Measurements from ENCODE around the gene TOMT. TPM values are rescaled to one million over a fixed set of nuclear protein-coding genes. Genes with fewer than 3 reads are reported as not detected.
A peak's percentile ranks its signal among the peaks of the same experiment; 100 is the strongest.

Gene TOMT
- total and polyA plus RNA-seq, 2 donors (not counting 1 experiment from before 2014, with no cell fraction given), result not detected

DNA sequence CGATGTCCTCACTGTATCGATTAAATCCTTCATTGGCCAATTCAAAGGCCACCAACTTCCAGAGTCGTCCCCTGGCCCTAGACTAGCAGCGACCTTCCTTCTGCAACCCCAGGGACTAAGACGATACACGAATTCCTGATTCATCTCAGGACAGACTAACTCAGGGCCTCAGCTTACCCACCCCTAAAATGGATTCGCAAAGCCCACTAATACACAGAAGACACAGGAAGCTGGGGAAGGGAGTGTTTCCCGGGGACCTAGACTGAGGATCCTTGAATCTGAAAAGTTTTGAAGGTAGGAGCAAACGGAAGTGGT lies 3.1 kb upstream of the TOMT start:
- ATAC-seq (ENCODE audit: low read depth) (no peak), DNase-seq (no peak)
- Mint-ChIP-seq H3K4me3 (peak overlapping the region; percentile 95), H3K27me3 (no peaks in the 10 kb centered on the region), H3K27ac (peak overlapping the region; percentile 99), H3K4me1 (peaks cover 43% of the 10 kb centered on the region), H3K9me3 (ENCODE audit: insufficient read depth) (no peaks in the 10 kb centered on the region)
- Histone ChIP-seq H3K79me2 (ENCODE audit: control insufficient read depth, insufficient read depth, low read length) (peaks cover 73% of the 10 kb centered on the region), H3K27me3 (replicated peaks in 1 of 4; ENCODE audit: control extremely low read depth in 1 of 4, control insufficient read depth in 3 of 4, insufficient read depth in 4 of 4, low read length in 3 of 4) (no peaks in the 10 kb centered on the region), H3K4me3 (ENCODE audit: control extremely low read depth in 1 of 5, extremely low read depth in 1 of 5, insufficient read depth in 1 of 5, low read depth in 2 of 5, low read length in 4 of 5) (peak overlapping the region; percentile 76 to 98 (median 84)), H3K4me2 (replicated peaks; ENCODE audit: low read depth, low read length, poor library complexity, severe bottlenecking) (peak overlapping the region; percentile 94), H2AFZ (ENCODE audit: insufficient read depth, low read depth, low read length, poor library complexity, severe bottlenecking) (peak overlapping the region; percentile 86), H4K20me1 (ENCODE audit: control insufficient read depth, insufficient read depth, low read length, poor library complexity, severe bottlenecking) (peaks cover 25% of the 10 kb centered on the region), H3K36me3 (replicated peaks in 1 of 2; ENCODE audit: control extremely low read depth in 1 of 2, control insufficient read depth in 1 of 2, extremely low read depth in 1 of 2, insufficient read depth in 2 of 2, low read length in 1 of 2) (peaks cover 0 to 31% of the 10 kb centered on the region in 2 experiments), H3K9me3 (ENCODE audit: control extremely low read depth in 1 of 3, control insufficient read depth in 2 of 3, insufficient read depth in 1 of 3, low read length in 2 of 3) (peaks cover 0 to 8% (median 0%) of the 10 kb centered on the region in 3 donors), H3K4me1 (ENCODE audit: control insufficient read depth in 2 of 2, insufficient read depth in 2 of 2, low read length in 2 of 2) (peaks cover 29 to 37% of the 10 kb centered on the region in 2 donors), H3K27ac (ENCODE audit: low read length in 2 of 2) (peak overlapping the region; percentile 85 to 96), H3K9ac (ENCODE audit: low read length) (peak overlapping the region; percentile 85)
- intact Hi-C loops (cut with micrococcal nuclease), result loop anchor here (2.0 to 5.0 kb wide), 2 partner anchors 40 to 316 kb away; no protein-coding TSS in a partner anchor
- WGBS (ENCODE audit: insufficient coverage), result 4% methylated on average over 8 of the region's 9 CpGs
- TF ChIP-seq EZH2 (IDR thresholded peaks at IDR 0.05; ENCODE audit: borderline replicate concordance, insufficient read depth, low read depth, low read length, poor library complexity, severe bottlenecking), result no peak
- TF ChIP-seq, protein P1, sequence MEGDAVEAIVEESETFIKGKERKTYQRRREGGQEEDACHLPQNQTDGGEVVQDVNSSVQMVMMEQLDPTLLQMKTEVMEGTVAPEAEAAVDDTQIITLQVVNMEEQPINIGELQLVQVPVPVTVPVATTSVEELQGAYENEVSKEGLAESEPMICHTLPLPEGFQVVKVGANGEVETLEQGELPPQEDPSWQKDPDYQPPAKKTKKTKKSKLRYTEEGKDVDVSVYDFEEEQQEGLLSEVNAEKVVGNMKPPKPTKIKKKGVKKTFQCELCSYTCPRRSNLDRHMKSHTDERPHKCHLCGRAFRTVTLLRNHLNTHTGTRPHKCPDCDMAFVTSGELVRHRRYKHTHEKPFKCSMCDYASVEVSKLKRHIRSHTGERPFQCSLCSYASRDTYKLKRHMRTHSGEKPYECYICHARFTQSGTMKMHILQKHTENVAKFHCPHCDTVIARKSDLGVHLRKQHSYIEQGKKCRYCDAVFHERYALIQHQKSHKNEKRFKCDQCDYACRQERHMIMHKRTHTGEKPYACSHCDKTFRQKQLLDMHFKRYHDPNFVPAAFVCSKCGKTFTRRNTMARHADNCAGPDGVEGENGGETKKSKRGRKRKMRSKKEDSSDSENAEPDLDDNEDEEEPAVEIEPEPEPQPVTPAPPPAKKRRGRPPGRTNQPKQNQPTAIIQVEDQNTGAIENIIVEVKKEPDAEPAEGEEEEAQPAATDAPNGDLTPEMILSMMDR (IDR thresholded peaks at IDR 0.05), result no peak
- CTCF ChIA-PET, result interaction anchor here (1.0 to 4.7 kb wide), 5 partner anchors 12 to 328 kb away, joined by 3 to 37 read pairs (median 3); no protein-coding TSS in a partner anchor
- POLR2A ChIA-PET, result no interaction called here

DNA sequence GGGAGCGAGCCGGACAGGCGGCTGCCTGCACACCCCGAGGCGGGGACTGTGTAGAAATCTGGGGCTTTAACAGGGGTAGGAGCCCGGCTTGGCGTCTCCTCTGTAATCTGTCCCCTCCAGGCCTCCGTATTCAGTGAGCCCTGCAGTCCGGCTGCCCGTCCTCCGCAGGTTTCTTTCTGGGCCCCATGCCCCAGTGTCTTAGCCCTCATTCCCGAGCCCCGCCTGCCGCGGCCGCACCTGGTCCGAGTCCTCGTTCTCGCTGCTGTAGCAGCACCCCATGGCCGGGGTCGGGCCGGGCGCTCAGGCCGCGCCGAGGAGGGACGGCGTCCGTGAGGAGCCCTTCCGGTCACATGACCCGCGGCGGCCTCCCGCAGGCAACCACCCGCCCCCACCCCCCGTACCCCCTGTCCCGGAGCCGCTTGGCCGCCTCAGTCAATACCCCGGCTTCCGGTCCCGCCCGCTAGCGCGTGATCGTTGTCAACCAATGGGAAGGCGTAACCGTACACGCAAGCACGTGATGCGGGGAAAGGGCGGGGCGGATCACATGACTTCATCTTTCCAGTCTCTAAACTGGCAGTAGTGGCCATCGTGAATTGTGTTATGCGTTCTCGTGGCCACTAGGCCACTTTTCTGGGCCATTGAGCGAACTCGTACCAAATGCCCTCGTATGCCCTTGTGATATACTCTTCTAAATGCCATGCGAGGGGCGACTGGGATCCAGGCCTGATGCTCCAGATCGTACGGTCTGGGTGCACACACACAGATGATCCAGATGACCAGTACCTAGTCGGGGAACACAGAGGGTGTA lies 2.6 kb upstream of the TOMT start, which contains the start of gene LAMTOR1:
Gene LAMTOR1 (minus strand): TSS at position 352 of the 808 bp plus-strand sequence. CDS start 73 bp downstream, at position 279.
- Mint-ChIP-seq H3K27ac (peak within 1 kb of the TSS; percentile 99), H3K9me3 (ENCODE audit: insufficient read depth) (no peaks in the 10 kb centered on the region), H3K4me3 (peak within 1 kb of the TSS; percentile 95), H3K27me3 (no peaks in the 10 kb centered on the region), H3K4me1 (peaks cover 41% of the 10 kb centered on the region)
- Histone ChIP-seq H3K9me3 (ENCODE audit: control extremely low read depth in 1 of 3, control insufficient read depth in 2 of 3, insufficient read depth in 1 of 3, low read length in 2 of 3) (peaks cover 0 to 8% (median 0%) of the 10 kb centered on the region in 3 donors), H3K27ac (ENCODE audit: low read length in 2 of 2) (peak within 1 kb of the TSS; percentile 94 to 96), H3K4me2 (replicated peaks; ENCODE audit: low read depth, low read length, poor library complexity, severe bottlenecking) (peak within 1 kb of the TSS; percentile 94), H3K79me2 (ENCODE audit: control insufficient read depth, insufficient read depth, low read length) (peaks cover 72% of the 10 kb centered on the region), H4K20me1 (ENCODE audit: control insufficient read depth, insufficient read depth, low read length, poor library complexity, severe bottlenecking) (peaks cover 19% of the 10 kb centered on the region), H3K4me3 (ENCODE audit: control extremely low read depth in 1 of 5, extremely low read depth in 1 of 5, insufficient read depth in 1 of 5, low read depth in 2 of 5, low read length in 4 of 5) (peak within 1 kb of the TSS; percentile 76 to 98 (median 84)), H3K27me3 (replicated peaks in 1 of 4; ENCODE audit: control extremely low read depth in 1 of 4, control insufficient read depth in 3 of 4, insufficient read depth in 4 of 4, low read length in 3 of 4) (no peaks in the 10 kb centered on the region), H3K4me1 (ENCODE audit: control insufficient read depth in 2 of 2, insufficient read depth in 2 of 2, low read length in 2 of 2) (peaks cover 29 to 37% of the 10 kb centered on the region in 2 donors), H2AFZ (ENCODE audit: insufficient read depth, low read depth, low read length, poor library complexity, severe bottlenecking) (peak within 1 kb of the TSS; percentile 86), H3K36me3 (replicated peaks in 1 of 2; ENCODE audit: control extremely low read depth in 1 of 2, control insufficient read depth in 1 of 2, extremely low read depth in 1 of 2, insufficient read depth in 2 of 2, low read length in 1 of 2) (peaks cover 0 to 30% of the 10 kb centered on the region in 2 experiments), H3K9ac (ENCODE audit: low read length) (peak within 1 kb of the TSS; percentile 85)
- ATAC-seq (ENCODE audit: low read depth) (peak; percentile 95), DNase-seq (peak; percentile 98)
- ChIA-PET POLR2A (no interaction called here), CTCF (interaction anchor here (1.2 to 4.7 kb wide), 4 partner anchors 12 to 41 kb away, joined by 3 to 37 read pairs (median 6); no protein-coding TSS in a partner anchor)
- 6% methylated on average over 62 of the region's 64 CpGs for WGBS (ENCODE audit: insufficient coverage)
- intact Hi-C loops (cut with micrococcal nuclease), result loop anchor here (1.0 to 5.0 kb wide), 7 partner anchors 9 to 316 kb away; partner anchors contain the start of genes ANAPC15, LRRC51, NUMA1 and XNDC1N
- TF ChIP-seq, protein P1 (IDR thresholded peaks at IDR 0.05), result peak; percentile 20
- no peak for TF ChIP-seq EZH2 (IDR thresholded peaks at IDR 0.05; ENCODE audit: borderline replicate concordance, insufficient read depth, low read depth, low read length, poor library complexity, severe bottlenecking)
